H1 (cell line): ENCODE data around the gene NFKB1. TPM values are rescaled to one million over a fixed set of nuclear protein-coding genes. Genes with fewer than 3 reads are reported as not detected.

Source experiments
- polyA plus RNA-seq, 7 experiments: library from polyadenylated mRNA; depleted of rRNA in 3 of 7; stranded (reverse) in 5 of 7; unstranded in 2 of 7; fragments of >200 nt in 5 of 7; fragments of 200-250 nt in 2 of 7; gene quantifications; 1 replicate in 5 of 7; 2 replicates in 1 of 7; 4 replicates in 1 of 7; pipeline versions ENCODE4 v1.2.1 to v1.2.3, GENCODE V29; 2011 to 2013; ENCODE audit warnings: missing spikeins in 2 of 7, mixed read lengths in 2 of 7
- total RNA-seq: library from RNA; stranded (reverse); fragmentation: NEBNext Ultra II Directional; extraction: Animal tissue kit (Norgen Biotek cat#: 25700); gene quantifications from 2 replicates; pipeline ENCODE4 v1.2.1, GENCODE V29; 2021

NFKB1 gene
- total and polyA plus RNA-seq, 2 of the 8 experiments (the other 6 are each of a cell fraction or from before 2014, with no cell fraction given), result 2.9 to 6.8 TPM

Other genes with a start within 250 kb of the NFKB1 start
- gene SLC39A8, start 155.9 kb upstream of the NFKB1 start, total RNA-seq, result 38.7 and 39.9 TPM in 2 replicates
- gene SLC39A8, start 155.9 kb upstream of the NFKB1 start, polyA plus RNA-seq (2011; rRNA removed), result 6.4 TPM in 2 replicates